A549 (cell line): ENCODE results near the gene RPL9. TPM values are rescaled to one million over a fixed set of nuclear protein-coding genes. Genes with fewer than 3 reads are reported as not detected.
A peak's percentile ranks its signal among the peaks of the same experiment; 100 is the strongest.

ENCODE experiments used
- ATAC-seq, 2 experiments: fragments of 200-7000 bp in 1 of 2; fragments of >200 bp in 1 of 2; cut with Nextera tagmentation in 1 of 2; cut with Tn5 transposase in 1 of 2; 3 replicates each; pipeline versions ENCODE4 v1.8.0 to v1.9.1; 2018 to 2020; ENCODE audit warnings: mild to moderate bottlenecking in 1 of 2, moderate library complexity in 1 of 2
- CTCF ChIA-PET: fragments of 300-600 bp; sonication (Branson Sonifier 250); formaldehyde crosslinking; extraction: SDS; loops from one replicate; lab custom pipeline; 2021; ENCODE audit warnings: antibody characterized with exemption, inconsistent platforms; lab: Yijun Ruan, JAX
- POLR2A ChIA-PET: fragments of 350-600 bp; formaldehyde crosslinking; extraction: SDS; loops from one replicate; lab custom pipeline; 2021; ENCODE audit warnings: antibody characterized with exemption, inconsistent platforms; lab: Yijun Ruan, JAX
- DNase-seq, 2 experiments: peaks; one replicate each; pipeline versions ENCODE4 v3.0.0 to v3.0.0-alpha.2; 2011 to 2016; ENCODE audit warnings: low read depth in 1 of 2, low spot score in 1 of 2
- FAIRE-seq: peaks from 2 replicates; lab custom pipeline; 2011; peaks lifted over from hg19 to GRCh38; lab: Jason Lieb, UNC
- H3K27ac ChIP-seq, 2 experiments: fragments of >200 bp; sonication (Bioruptor Twin); formaldehyde crosslinking; 3 replicates each; pipeline ENCODE4 v1.5.1; 2016 to 2017
- H3K4me1 ChIP-seq: fragments of >200 bp; sonication (Bioruptor Twin); formaldehyde crosslinking; 3 replicates; pipeline ENCODE4 v1.6.1; 2016
- H3K4me2 ChIP-seq: fragments of >200 bp; sonication (Bioruptor Twin); formaldehyde crosslinking; 3 replicates; pipeline ENCODE4 v1.6.1; 2016
- H3K4me3 ChIP-seq: fragments of >200 bp; sonication (Bioruptor Twin); formaldehyde crosslinking; 3 replicates; pipeline ENCODE4 v1.5.1; 2016
- H3K9me3 ChIP-seq: fragments of >200 bp; sonication (Bioruptor Twin); formaldehyde crosslinking; 3 replicates; pipeline ENCODE4 v1.6.1; 2016
- BHLHE40 ChIP-seq: IDR thresholded peaks from 2 replicates; pipeline ENCODE4 v1.6.1; 2012; ENCODE audit warnings: low read depth, low read length, inconsistent platforms
- CBX2 ChIP-seq: fragments of 200-600 bp; sonication (generic); IDR thresholded peaks from 2 replicates; pipeline ENCODE4 v1.6.1; 2016; ENCODE audit warnings: low read depth, mild to moderate bottlenecking, borderline replicate concordance
- CEBPB ChIP-seq, 2 experiments: fragments of >200 bp in 1 of 2; sonication (Bioruptor Twin) in 1 of 2; formaldehyde crosslinking in 1 of 2; IDR thresholded peaks; 2 replicates each; pipeline ENCODE4 v1.6.1; 2012 to 2016
- EHF ChIP-seq: fragments of 250-450 bp; sonication (Bioruptor Pico); IDR thresholded peaks from 2 replicates; pipeline ENCODE4 v1.5.0; 2020; ENCODE audit warnings: mild to moderate bottlenecking
- EP300 ChIP-seq, 2 experiments: fragments of >200 bp; sonication (Bioruptor Twin); formaldehyde crosslinking; IDR thresholded peaks; 2 replicates in 1 of 2; 3 replicates in 1 of 2; pipeline ENCODE4 v1.6.1; 2016 to 2017
- FOSB ChIP-seq: fragments of 250-450 bp; sonication (Bioruptor Pico); IDR thresholded peaks from 2 replicates; pipeline ENCODE4 v1.5.0; 2020; ENCODE audit warnings: mild to moderate bottlenecking, moderate library complexity
- FOSL2 ChIP-seq, 2 experiments: fragments of 450-650 bp in 1 of 2; fragments of >200 bp in 1 of 2; sonication (Bioruptor Twin) in 1 of 2; formaldehyde crosslinking; IDR thresholded peaks; 2 replicates each; pipeline versions ENCODE4 v1.5.0 to v1.6.1; 2016 to 2020; ENCODE audit warnings: mild to moderate bottlenecking in 1 of 2, moderate library complexity in 1 of 2
- FOXS1 ChIP-seq: fragments of 250-450 bp; sonication (Bioruptor Pico); IDR thresholded peaks from 2 replicates; pipeline ENCODE4 v1.5.0; 2020; ENCODE audit warnings: mild to moderate bottlenecking, moderate library complexity
- HDAC2 ChIP-seq: fragments of 200-600 bp; sonication (generic); IDR thresholded peaks from 2 replicates; pipeline ENCODE4 v1.6.1; 2016
- HEYL ChIP-seq: fragments of 250-450 bp; sonication (Bioruptor Pico); IDR thresholded peaks from 2 replicates; pipeline ENCODE4 v1.8.0; 2021; ENCODE audit warnings: mild to moderate bottlenecking, moderate library complexity
- HOXA7 ChIP-seq: fragments of 250-450 bp; sonication (Bioruptor Pico); IDR thresholded peaks from 2 replicates; pipeline ENCODE4 v1.5.0; 2020; ENCODE audit warnings: mild to moderate bottlenecking, moderate library complexity
- HOXB5 ChIP-seq: fragments of 250-450 bp; sonication (Bioruptor Pico); IDR thresholded peaks from 2 replicates; pipeline ENCODE4 v1.5.0; 2020; ENCODE audit warnings: mild to moderate bottlenecking, moderate library complexity
- JUN ChIP-seq, 2 experiments: fragments of >200 bp; sonication (Bioruptor Twin); formaldehyde crosslinking; IDR thresholded peaks; 2 replicates in 1 of 2; 3 replicates in 1 of 2; pipeline ENCODE4 v1.6.1; 2016 to 2017
- JUNB ChIP-seq: fragments of >200 bp; sonication (Bioruptor Twin); formaldehyde crosslinking; IDR thresholded peaks from 2 replicates; pipeline ENCODE4 v1.6.1; 2016
- KDM5A ChIP-seq: fragments of 200-600 bp; sonication (generic); IDR thresholded peaks from 2 replicates; pipeline ENCODE4 v1.6.1; 2016; ENCODE audit warnings: antibody characterized with exemption, mild to moderate bottlenecking
- MAZ ChIP-seq: fragments of 150-350 bp; IDR thresholded peaks from 2 replicates; pipeline ENCODE4 v1.6.1; 2014; ENCODE audit warnings: antibody characterized with exemption, low read depth, low read length, borderline replicate concordance
- NFE2L2 ChIP-seq: fragments of 150-350 bp; conservative IDR thresholded peaks from 2 replicates; pipeline ENCODE4 v1.6.1; 2014; ENCODE audit warnings: low read length
- NPAS2 ChIP-seq: fragments of 250-450 bp; sonication (Bioruptor Pico); IDR thresholded peaks from 2 replicates; pipeline ENCODE4 v1.8.0; 2022; ENCODE audit warnings: mild to moderate bottlenecking, moderate library complexity, borderline replicate concordance
- NR3C1 ChIP-seq: fragments of >200 bp; sonication (Bioruptor Twin); formaldehyde crosslinking; IDR thresholded peaks from 3 replicates; pipeline ENCODE4 v1.6.1; 2017
- PHF8 ChIP-seq: fragments of 200-600 bp; sonication (generic); IDR thresholded peaks from 2 replicates; pipeline ENCODE4 v1.6.1; 2016; ENCODE audit warnings: low read depth, mild to moderate bottlenecking, antibody characterized with exemption, moderate library complexity, borderline replicate concordance
- POLR2A ChIP-seq: IDR thresholded peaks from 2 replicates; pipeline ENCODE4 v1.6.1; 2012; ENCODE audit warnings: mild to moderate bottlenecking, low read length
- POLR2AphosphoS2 ChIP-seq: conservative IDR thresholded peaks from 2 replicates; pipeline ENCODE4 v1.6.1; 2012; ENCODE audit warnings: low read length, improper control_type of control experiment, inconsistent platforms
- RCOR1 ChIP-seq: fragments of 150-350 bp; IDR thresholded peaks from 2 replicates; pipeline ENCODE4 v1.6.1; 2014; ENCODE audit warnings: antibody characterized with exemption, low read length, low read depth
- RFX5 ChIP-seq: fragments of 450-650 bp; IDR thresholded peaks from 2 replicates; pipeline ENCODE4 v1.7.1; 2014; ENCODE audit warnings: antibody characterized with exemption, mild to moderate bottlenecking, moderate library complexity
- ZFP36 ChIP-seq: fragments of 450-650 bp; IDR thresholded peaks from 2 replicates; pipeline ENCODE4 v1.6.1; 2014; ENCODE audit warnings: borderline replicate concordance; ENCODE audit not compliant: partially characterized antibody
- ZSCAN20 ChIP-seq: fragments of 250-450 bp; sonication (Bioruptor Pico); IDR thresholded peaks from 2 replicates; pipeline ENCODE4 v1.8.0; 2022; ENCODE audit warnings: mild to moderate bottlenecking, moderate library complexity
- WGBS: methylation state at CpG from one replicate; pipeline ENCODE4 v1.1.6; 2017; ENCODE audit errors: missing lambda C conversion rate; 5-methylcytosine and 5-hydroxymethylcytosine counted together
- polyA minus RNA-seq: library from RNA; depleted of rRNA, polyadenylated mRNA; stranded (reverse); fragments of >200 nt; gene quantifications from 2 replicates; pipeline ENCODE4 v1.2.3, GENCODE V29; 2011; rRNA and poly(A)+ RNA removed
- polyA plus RNA-seq, 4 experiments: library from polyadenylated mRNA; depleted of rRNA in 3 of 4; stranded (reverse); fragments of >200 nt; fragmentation: RNase III in 1 of 4; extraction: RNeasy Plus Mini Kit Qiagen cat#74134 plus additional on column Dnase treatment in 1 of 4; gene quantifications; 2 replicates in 3 of 4; 3 replicates in 1 of 4; pipeline ENCODE4 v1.2.3, GENCODE V29; 2011 to 2017
- TF ChIP-seq, protein P1 (sequence below): fragments of >200 bp; sonication (Bioruptor Twin); formaldehyde crosslinking; IDR thresholded peaks from 3 replicates; pipeline ENCODE4 v1.6.1; 2016
- TF ChIP-seq, protein P2 (sequence below): fragments of 200-600 bp; sonication (generic); IDR thresholded peaks from 2 replicates; pipeline ENCODE4 v1.6.1; 2016; ENCODE audit warnings: antibody characterized with exemption, mild to moderate bottlenecking, moderate library complexity
- TF ChIP-seq, protein P3 (sequence below): IDR thresholded peaks from 2 replicates; pipeline ENCODE4 v1.6.1; 2012; ENCODE audit warnings: low read depth, borderline replicate concordance
- TF ChIP-seq, protein P4 (sequence below): IDR thresholded peaks from 2 replicates; pipeline ENCODE4 v1.6.1; 2012
- TF ChIP-seq, protein P5 (sequence below): fragments of 250-450 bp; sonication (Bioruptor Pico); IDR thresholded peaks from 2 replicates; pipeline ENCODE4 v1.5.0; 2021; ENCODE audit warnings: mild to moderate bottlenecking, moderate library complexity, borderline replicate concordance

RPL9 gene
- polyA plus RNA-seq (2011; rRNA removed) (897 and 1,263 TPM in 2 replicates), polyA plus RNA-seq (2017; fragmentation: RNase III; extraction: RNeasy Plus Mini Kit Qiagen cat#74134 plus additional on column Dnase treatment) (785 to 851 TPM (median 786 TPM) in 3 replicates), polyA minus RNA-seq (64.6 and 84.5 TPM in 2 replicates)
- polyA plus RNA-seq (2012; cell fraction: cytosol; rRNA removed) = 450 and 468 TPM in 2 replicates
- polyA plus RNA-seq (2012; cell fraction: nucleus; rRNA removed) = 128 and 270 TPM in 2 replicates

DNA sequence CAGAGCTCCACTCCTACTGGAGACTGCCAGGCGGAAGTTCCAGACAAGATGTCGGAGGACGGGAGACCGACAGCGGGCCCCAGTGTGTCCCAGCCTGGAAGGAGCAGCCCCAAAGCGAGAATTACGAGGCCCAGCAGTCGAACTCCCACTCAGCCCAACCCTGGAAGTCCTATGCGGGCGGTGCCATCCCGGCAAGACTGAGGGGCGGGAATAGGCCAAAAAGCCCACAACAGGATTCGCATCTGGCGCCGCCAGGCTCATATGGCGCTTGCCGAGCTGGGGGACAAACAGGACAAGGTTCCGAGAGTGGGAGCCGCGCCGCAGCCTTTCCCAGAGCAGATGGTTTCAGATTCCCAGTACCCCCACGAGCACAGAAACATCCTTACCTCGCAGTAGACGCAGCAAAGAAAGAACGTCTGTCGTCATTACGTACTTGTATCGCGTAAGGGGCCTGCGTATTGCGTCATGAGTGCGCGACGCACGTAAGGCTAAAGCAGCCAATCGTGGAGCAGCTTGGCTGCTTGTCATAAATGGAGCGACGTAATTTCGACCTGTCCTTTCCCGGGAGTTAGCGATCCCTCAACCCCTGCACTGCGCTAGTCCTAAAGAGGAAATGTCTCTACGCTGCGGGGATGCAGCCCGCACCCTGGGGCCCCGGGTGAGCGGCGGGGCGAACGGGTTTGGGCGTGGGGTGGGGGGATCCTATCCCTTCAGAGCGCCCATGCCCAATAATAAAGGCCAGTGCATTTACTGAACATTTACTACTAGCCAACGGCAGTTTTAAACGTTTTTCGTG, at the start of gene RPL9, which contains the start of gene LIAS:
Gene RPL9, minus strand, starts transcription at position 418 of the 796 bp plus-strand sequence. CDS start 483 bp downstream, outside the sequence.
Gene LIAS, plus strand, starts transcription at position 552 of the 796 bp plus-strand sequence. Its CDS starts 62 bp downstream, at position 614.
- Histone ChIP-seq H3K4me3 (peak within 1 kb of the TSS; percentile 82), H3K9me3 (no peaks in the 10 kb centered on the region), H3K4me2 (peak within 1 kb of the TSS; percentile 94), H3K27ac (peak within 1 kb of the TSS; percentile 93 to 94), H3K4me1 (peaks cover 33% of the 10 kb centered on the region)
- ChIA-PET POLR2A (interaction anchor here (0.6 to 3.1 kb wide), 12 partner anchors 8 to 274 kb away, joined by 4 to 16 read pairs (median 5); partner anchors contain the start of genes RFC1, SMIM14 and UGDH), CTCF (interaction anchor here (1.4 kb wide), 1 partner anchor 11 kb away, joined by 5 read pairs; no protein-coding TSS in a partner anchor)
- ATAC-seq = peak; percentile 95 to 96
- TF ChIP-seq, protein P1, sequence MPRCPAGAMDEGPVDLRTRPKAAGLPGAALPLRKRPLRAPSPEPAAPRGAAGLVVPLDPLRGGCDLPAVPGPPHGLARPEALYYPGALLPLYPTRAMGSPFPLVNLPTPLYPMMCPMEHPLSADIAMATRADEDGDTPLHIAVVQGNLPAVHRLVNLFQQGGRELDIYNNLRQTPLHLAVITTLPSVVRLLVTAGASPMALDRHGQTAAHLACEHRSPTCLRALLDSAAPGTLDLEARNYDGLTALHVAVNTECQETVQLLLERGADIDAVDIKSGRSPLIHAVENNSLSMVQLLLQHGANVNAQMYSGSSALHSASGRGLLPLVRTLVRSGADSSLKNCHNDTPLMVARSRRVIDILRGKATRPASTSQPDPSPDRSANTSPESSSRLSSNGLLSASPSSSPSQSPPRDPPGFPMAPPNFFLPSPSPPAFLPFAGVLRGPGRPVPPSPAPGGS = peak; percentile 96
- TF ChIP-seq, protein P2, sequence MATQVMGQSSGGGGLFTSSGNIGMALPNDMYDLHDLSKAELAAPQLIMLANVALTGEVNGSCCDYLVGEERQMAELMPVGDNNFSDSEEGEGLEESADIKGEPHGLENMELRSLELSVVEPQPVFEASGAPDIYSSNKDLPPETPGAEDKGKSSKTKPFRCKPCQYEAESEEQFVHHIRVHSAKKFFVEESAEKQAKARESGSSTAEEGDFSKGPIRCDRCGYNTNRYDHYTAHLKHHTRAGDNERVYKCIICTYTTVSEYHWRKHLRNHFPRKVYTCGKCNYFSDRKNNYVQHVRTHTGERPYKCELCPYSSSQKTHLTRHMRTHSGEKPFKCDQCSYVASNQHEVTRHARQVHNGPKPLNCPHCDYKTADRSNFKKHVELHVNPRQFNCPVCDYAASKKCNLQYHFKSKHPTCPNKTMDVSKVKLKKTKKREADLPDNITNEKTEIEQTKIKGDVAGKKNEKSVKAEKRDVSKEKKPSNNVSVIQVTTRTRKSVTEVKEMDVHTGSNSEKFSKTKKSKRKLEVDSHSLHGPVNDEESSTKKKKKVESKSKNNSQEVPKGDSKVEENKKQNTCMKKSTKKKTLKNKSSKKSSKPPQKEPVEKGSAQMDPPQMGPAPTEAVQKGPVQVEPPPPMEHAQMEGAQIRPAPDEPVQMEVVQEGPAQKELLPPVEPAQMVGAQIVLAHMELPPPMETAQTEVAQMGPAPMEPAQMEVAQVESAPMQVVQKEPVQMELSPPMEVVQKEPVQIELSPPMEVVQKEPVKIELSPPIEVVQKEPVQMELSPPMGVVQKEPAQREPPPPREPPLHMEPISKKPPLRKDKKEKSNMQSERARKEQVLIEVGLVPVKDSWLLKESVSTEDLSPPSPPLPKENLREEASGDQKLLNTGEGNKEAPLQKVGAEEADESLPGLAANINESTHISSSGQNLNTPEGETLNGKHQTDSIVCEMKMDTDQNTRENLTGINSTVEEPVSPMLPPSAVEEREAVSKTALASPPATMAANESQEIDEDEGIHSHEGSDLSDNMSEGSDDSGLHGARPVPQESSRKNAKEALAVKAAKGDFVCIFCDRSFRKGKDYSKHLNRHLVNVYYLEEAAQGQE = no peak
- TF ChIP-seq ZFP36 (no peak), FOXS1 (CRISPR knock-in tag) (no peak), JUNB (no peak), PHF8 (peak; percentile 73; the same call in 1 of the 2 replicates), CEBPB (IDR thresholded peaks at IDR 0.05) (peak in 1 of 2 experiments; percentile 50; a peak in 1 of 4 replicates), HOXA7 (CRISPR knock-in tag) (no peak), HEYL (no peak), ZSCAN20 (CRISPR knock-in tag) (no peak), NFE2L2 (no peak), EHF (CRISPR knock-in tag) (no peak), RFX5 (peak; percentile 56; the same call in 1 of the 2 replicates), FOSL2 (IDR thresholded peaks at IDR 0.05) (no peak), FOSL2 (CRISPR knock-in tag; IDR thresholded peaks at IDR 0.05) (peak; percentile 33; the same call in 1 of the 2 replicates), JUN (IDR thresholded peaks at IDR 0.05) (peak; percentile 78 to 98), NPAS2 (CRISPR knock-in tag) (no peak), CBX2 (no peak), EP300 (IDR thresholded peaks at IDR 0.05) (no peak), KDM5A (peak; percentile 82), HDAC2 (no peak), HOXB5 (CRISPR knock-in tag) (no peak), MAZ (peak; percentile 81; the same call in 1 of the 2 replicates), POLR2A (peak; percentile 78), POLR2AphosphoS2 (no peak), NR3C1 (no peak), BHLHE40 (no peak), FOSB (CRISPR knock-in tag) (no peak), RCOR1 (no peak)
- TF ChIP-seq, protein P3, sequence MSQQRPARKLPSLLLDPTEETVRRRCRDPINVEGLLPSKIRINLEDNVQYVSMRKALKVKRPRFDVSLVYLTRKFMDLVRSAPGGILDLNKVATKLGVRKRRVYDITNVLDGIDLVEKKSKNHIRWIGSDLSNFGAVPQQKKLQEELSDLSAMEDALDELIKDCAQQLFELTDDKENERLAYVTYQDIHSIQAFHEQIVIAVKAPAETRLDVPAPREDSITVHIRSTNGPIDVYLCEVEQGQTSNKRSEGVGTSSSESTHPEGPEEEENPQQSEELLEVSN = no peak
- TF ChIP-seq, protein P4, sequence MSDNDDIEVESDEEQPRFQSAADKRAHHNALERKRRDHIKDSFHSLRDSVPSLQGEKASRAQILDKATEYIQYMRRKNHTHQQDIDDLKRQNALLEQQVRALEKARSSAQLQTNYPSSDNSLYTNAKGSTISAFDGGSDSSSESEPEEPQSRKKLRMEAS = peak; percentile 88
- TF ChIP-seq, protein P5, sequence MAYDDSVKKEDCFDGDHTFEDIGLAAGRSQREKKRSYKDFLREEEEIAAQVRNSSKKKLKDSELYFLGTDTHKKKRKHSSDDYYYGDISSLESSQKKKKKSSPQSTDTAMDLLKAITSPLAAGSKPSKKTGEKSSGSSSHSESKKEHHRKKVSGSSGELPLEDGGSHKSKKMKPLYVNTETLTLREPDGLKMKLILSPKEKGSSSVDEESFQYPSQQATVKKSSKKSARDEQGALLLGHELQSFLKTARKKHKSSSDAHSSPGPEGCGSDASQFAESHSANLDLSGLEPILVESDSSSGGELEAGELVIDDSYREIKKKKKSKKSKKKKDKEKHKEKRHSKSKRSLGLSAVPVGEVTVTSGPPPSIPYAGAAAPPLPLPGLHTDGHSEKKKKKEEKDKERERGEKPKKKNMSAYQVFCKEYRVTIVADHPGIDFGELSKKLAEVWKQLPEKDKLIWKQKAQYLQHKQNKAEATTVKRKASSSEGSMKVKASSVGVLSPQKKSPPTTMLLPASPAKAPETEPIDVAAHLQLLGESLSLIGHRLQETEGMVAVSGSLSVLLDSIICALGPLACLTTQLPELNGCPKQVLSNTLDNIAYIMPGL (CRISPR knock-in tag) = no peak
- WGBS = 3% methylated on average over 20 of the region's 55 CpGs
- DNase-seq = peak; percentile 95 to 99
- FAIRE-seq = no peak
